Neural progenitor cell (in vitro differentiated cells): Measurements from ENCODE around the gene CD160. TPM values are rescaled to one million over a fixed set of nuclear protein-coding genes. Genes with fewer than 3 reads are reported as not detected.

ENCODE experiments used
- DNase-seq: peaks from one replicate; pipeline ENCODE4 v3.0.0-alpha.2; 2016; ENCODE audit warnings: low spot score
- H2AFZ ChIP-seq: fragments of 200-600 bp; sonication (generic); replicated peaks from 2 replicates; pipeline ENCODE4 v1.6.1; 2016; ENCODE audit warnings: antibody characterized with exemption
- H3F3A ChIP-seq: fragments of 200-600 bp; sonication (generic); 2 replicates; pipeline ENCODE4 v1.6.1; 2016; ENCODE audit warnings: antibody characterized with exemption, low read depth
- H3K27ac ChIP-seq: fragments of 200-600 bp; sonication (generic); 2 replicates; pipeline ENCODE4 v1.5.1; 2016; ENCODE audit warnings: mild to moderate bottlenecking
- H3K27me3 ChIP-seq: fragments of 200-600 bp; sonication (generic); 2 replicates; pipeline ENCODE4 v1.6.1; 2016; ENCODE audit warnings: mild to moderate bottlenecking, moderate library complexity
- H3K36me3 ChIP-seq: fragments of 200-600 bp; sonication (generic); 2 replicates; pipeline ENCODE4 v1.5.1; 2016
- H3K4me1 ChIP-seq: fragments of 200-600 bp; sonication (generic); 2 replicates; pipeline ENCODE4 v1.6.1; 2016; ENCODE audit warnings: mixed run types
- H3K4me2 ChIP-seq: fragments of 200-600 bp; sonication (generic); 2 replicates; pipeline ENCODE4 v1.6.1; 2016
- H3K4me3 ChIP-seq: fragments of 200-600 bp; sonication (generic); 2 replicates; pipeline ENCODE4 v1.5.1; 2016
- H3K79me2 ChIP-seq: fragments of 200-600 bp; sonication (generic); 2 replicates; pipeline ENCODE4 v1.6.1; 2016; ENCODE audit warnings: low read depth
- H3K9ac ChIP-seq: fragments of 200-600 bp; sonication (generic); 2 replicates; pipeline ENCODE4 v1.6.1; 2016
- H3K9me3 ChIP-seq: fragments of 200-600 bp; sonication (generic); 2 replicates; pipeline ENCODE4 v1.5.1; 2016; ENCODE audit warnings: low read depth
- H4K20me1 ChIP-seq: fragments of 200-600 bp; sonication (generic); 2 replicates; pipeline ENCODE4 v1.6.1; 2016; ENCODE audit warnings: low read depth
- H3K27ac Mint-ChIP-seq: 3 replicates; pipeline ENCODE4 v1.8.0; 2021; ENCODE audit warnings: mixed read lengths
- H3K27me3 Mint-ChIP-seq: 2 replicates; pipeline ENCODE4 v1.8.0; 2022; ENCODE audit warnings: low read depth, mild to moderate bottlenecking, inconsistent platforms, moderate library complexity, mixed read lengths; ENCODE audit not compliant: insufficient read depth
- H3K36me3 Mint-ChIP-seq: 3 replicates; pipeline ENCODE4 v1.8.0; 2021; ENCODE audit warnings: mixed read lengths
- H3K4me1 Mint-ChIP-seq: 3 replicates; pipeline ENCODE4 v1.8.0; 2021; ENCODE audit warnings: mixed read lengths
- H3K4me3 Mint-ChIP-seq: 3 replicates; pipeline ENCODE4 v1.8.0; 2021; ENCODE audit warnings: mild to moderate bottlenecking, moderate library complexity, mixed read lengths
- H3K9me3 Mint-ChIP-seq: 3 replicates; pipeline ENCODE4 v1.8.0; 2020; ENCODE audit warnings: mixed read lengths
- CTCF ChIP-seq: fragments of 200-600 bp; sonication (generic); IDR thresholded peaks from 2 replicates; pipeline ENCODE4 v1.5.1; 2017; ENCODE audit warnings: antibody characterized with exemption, mild to moderate bottlenecking
- EZH2 ChIP-seq: fragments of 200-600 bp; sonication (generic); IDR thresholded peaks from 2 replicates; pipeline ENCODE4 v1.6.1; 2017; ENCODE audit warnings: antibody characterized with exemption, mild to moderate bottlenecking, moderate library complexity
- EZH2phosphoT487 ChIP-seq: fragments of 200-600 bp; sonication (generic); IDR thresholded peaks from 2 replicates; pipeline ENCODE4 v1.6.1; 2017; ENCODE audit warnings: antibody characterized with exemption
- total RNA-seq: library from RNA; depleted of rRNA; stranded (reverse); fragments of >200 nt; gene quantifications from 2 replicates; pipeline ENCODE4 v1.2.3, GENCODE V29; 2015; ENCODE audit warnings: low replicate concordance

Gene CD160
- total RNA-seq, 1 donor from 2014 or later = not detected

GRCh38 chr1:145688328-145688727, 31.0 kb upstream of the CD160 start:
- no peak overlapping the region for H3K4me2 ChIP-seq
- no peak overlapping the region for H3K27ac ChIP-seq
- Mint-ChIP-seq H3K4me1 (no peaks in the 10 kb centered on the region), H3K27ac (no peak overlapping the region), H3K4me3 (no peak overlapping the region), H3K36me3 (no peaks in the 10 kb centered on the region), H3K9me3 (no peaks in the 10 kb centered on the region), H3K27me3 (peaks cover 3% of the 10 kb centered on the region)
- H4K20me1 ChIP-seq = no peaks in the 10 kb centered on the region
- H3K79me2 ChIP-seq = no peaks in the 10 kb centered on the region
- no peak for DNase-seq
- H3K36me3 ChIP-seq = no peaks in the 10 kb centered on the region
- H3K27me3 ChIP-seq = no peaks in the 10 kb centered on the region
- TF ChIP-seq EZH2 (no peak), EZH2phosphoT487 (no peak), CTCF (no peak)
- H3F3A ChIP-seq = no peaks in the 10 kb centered on the region
- no peaks in the 10 kb centered on the region for H3K9me3 ChIP-seq
- no peak overlapping the region for H3K4me3 ChIP-seq
- no peaks in the 10 kb centered on the region for H3K4me1 ChIP-seq
- no peak overlapping the region for H2AFZ ChIP-seq
- H3K9ac ChIP-seq = no peak overlapping the region

DNA sequence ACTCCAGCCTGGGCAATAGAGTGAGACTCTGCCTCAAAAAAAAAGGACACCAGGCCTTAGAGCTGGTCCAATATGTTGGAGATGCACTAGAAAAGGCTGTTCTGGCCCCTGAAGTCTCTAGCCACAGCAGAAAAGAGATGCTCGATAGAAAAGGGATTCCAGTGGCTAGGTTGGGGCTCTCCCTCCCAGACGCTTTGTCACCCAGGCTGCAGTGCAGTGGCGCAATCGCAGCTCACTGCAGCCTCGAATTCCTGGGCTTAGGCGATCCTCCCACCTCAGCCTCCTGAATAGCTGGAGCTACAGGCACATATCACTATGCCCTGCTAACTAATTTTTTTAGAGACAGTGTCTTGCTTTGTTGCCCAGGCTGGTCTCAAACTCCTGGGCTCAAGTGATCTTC, 30.4 kb upstream of the CD160 start:
- no peak overlapping the region for H3K9ac ChIP-seq
- no peak for TF ChIP-seq CTCF
- TF ChIP-seq EZH2 = no peak
- TF ChIP-seq EZH2phosphoT487 = no peak
- H3K79me2 ChIP-seq = no peaks in the 10 kb centered on the region
- no peaks in the 10 kb centered on the region for H3K4me1 ChIP-seq
- H2AFZ ChIP-seq = no peak overlapping the region
- peaks cover 5% of the 10 kb centered on the region for H3K27me3 Mint-ChIP-seq
- no peaks in the 10 kb centered on the region for H3K36me3 ChIP-seq
- H3K36me3 Mint-ChIP-seq = no peaks in the 10 kb centered on the region
- H3K9me3 ChIP-seq = no peaks in the 10 kb centered on the region
- H3K4me3 Mint-ChIP-seq = no peak overlapping the region
- no peaks in the 10 kb centered on the region for H3K27me3 ChIP-seq
- H4K20me1 ChIP-seq = no peaks in the 10 kb centered on the region
- H3K9me3 Mint-ChIP-seq = no peaks in the 10 kb centered on the region
- no peak overlapping the region for H3K27ac ChIP-seq
- DNase-seq = no peak
- H3K4me3 ChIP-seq = no peak overlapping the region
- H3K27ac Mint-ChIP-seq = no peak overlapping the region
- H3K4me2 ChIP-seq = no peak overlapping the region
- no peaks in the 10 kb centered on the region for H3K4me1 Mint-ChIP-seq
- no peaks in the 10 kb centered on the region for H3F3A ChIP-seq

DNA sequence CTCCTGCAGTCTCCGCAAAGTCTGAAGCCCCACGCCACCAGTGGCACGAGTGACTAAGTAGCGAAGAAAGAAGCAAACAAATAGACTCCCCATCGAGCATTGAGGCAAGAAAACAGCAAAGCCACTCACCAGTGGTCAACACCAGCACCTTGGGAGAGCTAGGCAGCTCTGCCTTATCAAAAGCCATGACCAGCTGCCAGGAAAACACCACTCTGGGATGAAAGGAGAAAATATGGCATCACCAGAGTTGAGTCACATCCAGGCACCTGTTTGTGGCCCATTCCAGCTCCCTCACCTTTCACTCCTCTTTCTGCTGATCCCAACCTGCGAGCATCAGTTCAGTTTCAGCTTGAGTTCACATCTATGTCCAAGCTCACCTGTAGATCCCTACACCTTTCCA, 29.4 kb upstream of the CD160 start:
- Histone ChIP-seq H3K27me3 (no peaks in the 10 kb centered on the region), H2AFZ (no peak overlapping the region), H3K4me1 (no peaks in the 10 kb centered on the region), H3K4me2 (no peak overlapping the region), H3K9me3 (no peaks in the 10 kb centered on the region), H3K9ac (no peak overlapping the region), H3K4me3 (no peak overlapping the region), H3F3A (no peaks in the 10 kb centered on the region), H4K20me1 (no peaks in the 10 kb centered on the region), H3K79me2 (no peaks in the 10 kb centered on the region), H3K27ac (no peak overlapping the region), H3K36me3 (no peaks in the 10 kb centered on the region)
- TF ChIP-seq CTCF (no peak), EZH2phosphoT487 (no peak), EZH2 (no peak)
- Mint-ChIP-seq H3K27ac (no peak overlapping the region), H3K36me3 (no peaks in the 10 kb centered on the region), H3K27me3 (peaks cover 5% of the 10 kb centered on the region), H3K4me3 (no peak overlapping the region), H3K9me3 (peaks cover 2% of the 10 kb centered on the region), H3K4me1 (no peaks in the 10 kb centered on the region)
- no peak for DNase-seq
